GM12878 (cell line): ENCODE measurements around the gene ATP6V1G3. TPM values are rescaled to one million over a fixed set of nuclear protein-coding genes. Genes with fewer than 3 reads are reported as not detected.

Source experiments
- ETV6 ChIP-seq, 2 experiments: fragments of 450-650 bp in 1 of 2; IDR thresholded peaks in 1 of 2; conservative IDR thresholded peaks in 1 of 2; 2 replicates each; pipeline ENCODE4 v1.6.1; 2014; ENCODE audit warnings: antibody characterized with exemption in 1 of 2, borderline replicate concordance in 1 of 2, low read depth in 1 of 2, mild to moderate bottlenecking in 1 of 2, moderate library complexity in 1 of 2
- HDGF ChIP-seq: fragments of 450-650 bp; IDR thresholded peaks from 2 replicates; pipeline ENCODE4 v1.6.1; 2016; ENCODE audit warnings: antibody characterized with exemption
- JUND ChIP-seq: IDR thresholded peaks from 2 replicates; pipeline ENCODE4 v1.6.1; 2012; ENCODE audit warnings: low read depth, mild to moderate bottlenecking, low read length, improper control_type of control experiment, moderate library complexity
- KDM1A ChIP-seq: fragments of 200-600 bp; sonication (generic); IDR thresholded peaks from 2 replicates; pipeline ENCODE4 v1.6.1; 2016; ENCODE audit warnings: borderline replicate concordance
- KLF5 ChIP-seq: fragments of 450-650 bp; IDR thresholded peaks from 2 replicates; pipeline ENCODE4 v1.6.1; 2014; ENCODE audit warnings: mild to moderate bottlenecking; ENCODE audit not compliant: partially characterized antibody
- NR2F1 ChIP-seq: fragments of 450-650 bp; conservative IDR thresholded peaks from 2 replicates; pipeline ENCODE4 v1.6.1; 2017; ENCODE audit warnings: mild to moderate bottlenecking
- NRF1 ChIP-seq: conservative IDR thresholded peaks from 2 replicates; pipeline ENCODE4 v1.6.1; 2011; ENCODE audit warnings: mild to moderate bottlenecking, low read depth, low read length, improper control_type of control experiment
- POLR2AphosphoS2 ChIP-seq: IDR thresholded peaks from 2 replicates; pipeline ENCODE4 v1.6.1; 2011; ENCODE audit warnings: low read depth, mild to moderate bottlenecking, low read length, improper control_type of control experiment, moderate library complexity
- RUNX3 ChIP-seq: IDR thresholded peaks from 2 replicates; pipeline ENCODE4 v1.6.1; 2012; ENCODE audit warnings: low read length, inconsistent platforms
- SMC3 ChIP-seq: IDR thresholded peaks from 2 replicates; pipeline ENCODE4 v1.6.1; 2011; ENCODE audit warnings: low read length, improper control_type of control experiment, borderline replicate concordance
- SUZ12 ChIP-seq: fragments of 200-600 bp; sonication (generic); IDR thresholded peaks from one replicate; pipeline ENCODE4 v1.6.1; 2018; ENCODE audit warnings: antibody characterized with exemption, mild to moderate bottlenecking; ENCODE audit not compliant: unreplicated experiment
- WRNIP1 ChIP-seq: IDR thresholded peaks from 2 replicates; pipeline ENCODE4 v1.6.1; 2011; ENCODE audit warnings: low read depth, low read length, improper control_type of control experiment, borderline replicate concordance
- polyA plus RNA-seq, 11 experiments: library from polyadenylated mRNA; depleted of rRNA in 4 of 11; unstranded in 6 of 11; stranded (reverse) in 5 of 11; fragments of >200 nt; fragmentation: Nextera tagmentation in 4 of 11; fragmentation: Illumina TruSeq in 1 of 11; extraction: Ambion mirVana in 4 of 11; extraction: Trizol in 1 of 11; gene quantifications; 1 replicate in 1 of 11; 2 replicates in 10 of 11; pipeline versions ENCODE4 v1.2.1 to v1.2.3, GENCODE V29; 2011 to 2016; ENCODE audit warnings: inconsistent platforms in 2 of 11, missing spikeins in 2 of 11, low read depth in 1 of 11
- total RNA-seq, 4 experiments: library from RNA; depleted of rRNA in 3 of 4; stranded (reverse); fragments of >200 nt in 3 of 4; fragmentation: Illumina TruSeq in 1 of 4; extraction: Trizol in 1 of 4; gene quantifications; 2 replicates each; pipeline versions ENCODE4 v1.2.1 to v1.2.3, GENCODE V29; 2013 to 2021
- TF ChIP-seq, protein P1 (sequence below): fragments of 150-350 bp; IDR thresholded peaks from 2 replicates; pipeline ENCODE4 v1.6.1; 2014; ENCODE audit warnings: mild to moderate bottlenecking, low read depth, low read length
- TF ChIP-seq, protein P2 (sequence below): fragments of 450-650 bp; IDR thresholded peaks from 2 replicates; pipeline ENCODE4 v1.6.1; 2018; ENCODE audit warnings: borderline replicate concordance, mild to moderate bottlenecking; ENCODE audit not compliant: partially characterized antibody
- TF ChIP-seq, protein P3 (sequence below): fragments of 450-650 bp; IDR thresholded peaks from 2 replicates; pipeline ENCODE4 v1.6.1; 2017; ENCODE audit warnings: low read depth, mild to moderate bottlenecking, moderate library complexity
- TF ChIP-seq, protein P4 (sequence below): fragments of 450-650 bp; formaldehyde crosslinking; IDR thresholded peaks from 2 replicates; pipeline ENCODE4 v1.4.0; 2020; ENCODE audit warnings: mild to moderate bottlenecking, moderate library complexity

ATP6V1G3 gene
- total and polyA plus RNA-seq, 10 of the 15 experiments (the other 5 are each of a cell fraction or from before 2014, with no cell fraction given): 0.22 TPM; not detected in 9

DNA sequence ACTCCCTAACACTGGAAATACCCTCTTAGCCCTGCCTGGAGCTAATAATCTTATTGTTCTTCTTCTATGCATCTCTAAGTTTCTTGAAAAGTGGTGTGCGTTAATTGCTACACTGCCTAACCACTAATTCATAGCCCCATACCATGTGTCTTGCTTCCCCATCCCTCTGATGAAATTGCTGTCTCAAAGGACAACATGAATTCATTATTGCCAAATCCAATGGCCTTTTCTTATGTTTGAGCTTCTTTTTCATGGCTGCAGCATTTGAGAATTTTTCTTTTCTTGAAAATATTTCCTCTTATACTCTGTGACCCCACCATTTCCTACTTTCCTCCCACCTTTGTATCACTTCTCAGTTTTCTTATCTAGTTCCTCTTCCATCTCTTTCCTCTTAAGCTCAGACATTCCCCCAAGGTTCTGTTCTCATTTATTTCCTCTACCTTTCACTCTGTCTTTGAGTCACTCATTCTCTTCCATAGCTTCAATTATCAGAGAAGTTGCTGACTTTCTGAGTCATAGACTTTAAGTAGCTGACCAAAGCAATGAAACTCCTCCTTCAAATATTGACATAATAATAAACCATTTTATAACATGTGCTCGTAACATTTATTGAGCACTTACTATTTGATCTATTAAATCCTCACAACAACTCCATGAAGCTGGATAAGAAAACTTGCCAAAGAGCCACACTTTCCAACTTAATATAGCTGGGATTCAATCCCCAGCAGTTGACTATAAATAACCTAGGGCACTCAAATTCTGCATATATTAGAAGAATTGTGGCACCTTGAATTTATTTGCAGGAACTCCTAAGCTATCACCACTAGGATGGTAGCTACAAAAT lies 35.5 kb upstream of the ATP6V1G3 start (continued):
- TF ChIP-seq, protein P1, sequence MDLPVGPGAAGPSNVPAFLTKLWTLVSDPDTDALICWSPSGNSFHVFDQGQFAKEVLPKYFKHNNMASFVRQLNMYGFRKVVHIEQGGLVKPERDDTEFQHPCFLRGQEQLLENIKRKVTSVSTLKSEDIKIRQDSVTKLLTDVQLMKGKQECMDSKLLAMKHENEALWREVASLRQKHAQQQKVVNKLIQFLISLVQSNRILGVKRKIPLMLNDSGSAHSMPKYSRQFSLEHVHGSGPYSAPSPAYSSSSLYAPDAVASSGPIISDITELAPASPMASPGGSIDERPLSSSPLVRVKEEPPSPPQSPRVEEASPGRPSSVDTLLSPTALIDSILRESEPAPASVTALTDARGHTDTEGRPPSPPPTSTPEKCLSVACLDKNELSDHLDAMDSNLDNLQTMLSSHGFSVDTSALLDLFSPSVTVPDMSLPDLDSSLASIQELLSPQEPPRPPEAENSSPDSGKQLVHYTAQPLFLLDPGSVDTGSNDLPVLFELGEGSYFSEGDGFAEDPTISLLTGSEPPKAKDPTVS: no peak
- TF ChIP-seq NR2F1 (0 out of 2 replicates have a peak, but pooled peaks have one; percentile 41), ETV6 (conservative IDR thresholded peaks at IDR 0.05 in 1 of 2, IDR thresholded peaks at IDR 0.05 in 1 of 2; ENCODE audit: borderline replicate concordance in 1 of 2, low read depth in 1 of 2) (peak in 1 of 2 experiments; percentile 89; a peak in 2 of 4 replicates), HDGF (no peak), RUNX3 (no peak), NRF1 (no peak), SMC3 (no peak), JUND (no peak), KLF5 (no peak), WRNIP1 (no peak), SUZ12 (no peak), POLR2AphosphoS2 (no peak), KDM1A (no peak)
- TF ChIP-seq, protein P2, sequence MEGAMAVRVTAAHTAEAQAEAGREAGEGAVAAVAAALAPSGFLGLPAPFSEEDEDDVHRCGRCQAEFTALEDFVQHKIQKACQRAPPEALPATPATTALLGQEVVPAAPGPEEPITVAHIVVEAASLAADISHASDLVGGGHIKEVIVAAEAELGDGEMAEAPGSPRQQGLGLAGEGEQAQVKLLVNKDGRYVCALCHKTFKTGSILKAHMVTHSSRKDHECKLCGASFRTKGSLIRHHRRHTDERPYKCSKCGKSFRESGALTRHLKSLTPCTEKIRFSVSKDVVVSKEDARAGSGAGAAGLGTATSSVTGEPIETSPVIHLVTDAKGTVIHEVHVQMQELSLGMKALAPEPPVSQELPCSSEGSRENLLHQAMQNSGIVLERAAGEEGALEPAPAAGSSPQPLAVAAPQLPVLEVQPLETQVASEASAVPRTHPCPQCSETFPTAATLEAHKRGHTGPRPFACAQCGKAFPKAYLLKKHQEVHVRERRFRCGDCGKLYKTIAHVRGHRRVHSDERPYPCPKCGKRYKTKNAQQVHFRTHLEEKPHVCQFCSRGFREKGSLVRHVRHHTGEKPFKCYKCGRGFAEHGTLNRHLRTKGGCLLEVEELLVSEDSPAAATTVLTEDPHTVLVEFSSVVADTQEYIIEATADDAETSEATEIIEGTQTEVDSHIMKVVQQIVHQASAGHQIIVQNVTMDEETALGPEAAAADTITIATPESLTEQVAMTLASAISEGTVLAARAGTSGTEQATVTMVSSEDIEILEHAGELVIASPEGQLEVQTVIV: no peak
- TF ChIP-seq, protein P3, sequence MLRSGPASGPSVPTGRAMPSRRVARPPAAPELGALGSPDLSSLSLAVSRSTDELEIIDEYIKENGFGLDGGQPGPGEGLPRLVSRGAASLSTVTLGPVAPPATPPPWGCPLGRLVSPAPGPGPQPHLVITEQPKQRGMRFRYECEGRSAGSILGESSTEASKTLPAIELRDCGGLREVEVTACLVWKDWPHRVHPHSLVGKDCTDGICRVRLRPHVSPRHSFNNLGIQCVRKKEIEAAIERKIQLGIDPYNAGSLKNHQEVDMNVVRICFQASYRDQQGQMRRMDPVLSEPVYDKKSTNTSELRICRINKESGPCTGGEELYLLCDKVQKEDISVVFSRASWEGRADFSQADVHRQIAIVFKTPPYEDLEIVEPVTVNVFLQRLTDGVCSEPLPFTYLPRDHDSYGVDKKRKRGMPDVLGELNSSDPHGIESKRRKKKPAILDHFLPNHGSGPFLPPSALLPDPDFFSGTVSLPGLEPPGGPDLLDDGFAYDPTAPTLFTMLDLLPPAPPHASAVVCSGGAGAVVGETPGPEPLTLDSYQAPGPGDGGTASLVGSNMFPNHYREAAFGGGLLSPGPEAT: peak; percentile 35; the same call in 1 of the 2 replicates
- TF ChIP-seq, protein P4, sequence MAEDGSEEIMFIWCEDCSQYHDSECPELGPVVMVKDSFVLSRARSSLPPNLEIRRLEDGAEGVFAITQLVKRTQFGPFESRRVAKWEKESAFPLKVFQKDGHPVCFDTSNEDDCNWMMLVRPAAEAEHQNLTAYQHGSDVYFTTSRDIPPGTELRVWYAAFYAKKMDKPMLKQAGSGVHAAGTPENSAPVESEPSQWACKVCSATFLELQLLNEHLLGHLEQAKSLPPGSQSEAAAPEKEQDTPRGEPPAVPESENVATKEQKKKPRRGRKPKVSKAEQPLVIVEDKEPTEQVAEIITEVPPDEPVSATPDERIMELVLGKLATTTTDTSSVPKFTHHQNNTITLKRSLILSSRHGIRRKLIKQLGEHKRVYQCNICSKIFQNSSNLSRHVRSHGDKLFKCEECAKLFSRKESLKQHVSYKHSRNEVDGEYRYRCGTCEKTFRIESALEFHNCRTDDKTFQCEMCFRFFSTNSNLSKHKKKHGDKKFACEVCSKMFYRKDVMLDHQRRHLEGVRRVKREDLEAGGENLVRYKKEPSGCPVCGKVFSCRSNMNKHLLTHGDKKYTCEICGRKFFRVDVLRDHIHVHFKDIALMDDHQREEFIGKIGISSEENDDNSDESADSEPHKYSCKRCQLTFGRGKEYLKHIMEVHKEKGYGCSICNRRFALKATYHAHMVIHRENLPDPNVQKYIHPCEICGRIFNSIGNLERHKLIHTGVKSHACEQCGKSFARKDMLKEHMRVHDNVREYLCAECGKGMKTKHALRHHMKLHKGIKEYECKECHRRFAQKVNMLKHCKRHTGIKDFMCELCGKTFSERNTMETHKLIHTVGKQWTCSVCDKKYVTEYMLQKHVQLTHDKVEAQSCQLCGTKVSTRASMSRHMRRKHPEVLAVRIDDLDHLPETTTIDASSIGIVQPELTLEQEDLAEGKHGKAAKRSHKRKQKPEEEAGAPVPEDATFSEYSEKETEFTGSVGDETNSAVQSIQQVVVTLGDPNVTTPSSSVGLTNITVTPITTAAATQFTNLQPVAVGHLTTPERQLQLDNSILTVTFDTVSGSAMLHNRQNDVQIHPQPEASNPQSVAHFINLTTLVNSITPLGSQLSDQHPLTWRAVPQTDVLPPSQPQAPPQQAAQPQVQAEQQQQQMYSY: no peak
